GM12891 (cell line): ENCODE results near the gene NT5C3A.

Source experiments
- PAX5 ChIP-seq: IDR thresholded peaks from 2 replicates; pipeline ENCODE4 v1.6.1; 2011; ENCODE audit warnings: low read length, moderate library complexity, mild to moderate bottlenecking; ENCODE audit not compliant: insufficient read depth, severe bottlenecking
- POLR2A ChIP-seq: IDR thresholded peaks from 2 replicates; pipeline ENCODE4 v1.6.1; 2011; ENCODE audit warnings: low read depth, low read length, control low read depth
- POLR2AphosphoS5 ChIP-seq: IDR thresholded peaks from 2 replicates; pipeline ENCODE4 v1.6.1; 2011; ENCODE audit warnings: low read depth, low read length, control low read depth
- SPI1 ChIP-seq: IDR thresholded peaks from 2 replicates; pipeline ENCODE4 v1.6.1; 2011; ENCODE audit warnings: low read depth, low read length, control low read depth
- TAF1 ChIP-seq: IDR thresholded peaks from 2 replicates; pipeline ENCODE4 v1.6.1; 2011; ENCODE audit warnings: low read depth, low read length, control low read depth

GRCh38 chr7:33109758-33110238 is 47.2 kb upstream of the NT5C3A start:
- TF ChIP-seq TAF1 (no peak), POLR2A (no peak), POLR2AphosphoS5 (no peak), SPI1 (no peak), PAX5 (no peak)
